GM19455 (cell line): ENCODE measurements around the gene ORC4.

Experiments
- ATAC-seq: cut with Tn5 transposase; IDR thresholded peaks from one replicate; pipeline ENCODE4 v1.9.1; 2021; ENCODE audit not compliant: unreplicated experiment

The ORC4 gene

DNA sequence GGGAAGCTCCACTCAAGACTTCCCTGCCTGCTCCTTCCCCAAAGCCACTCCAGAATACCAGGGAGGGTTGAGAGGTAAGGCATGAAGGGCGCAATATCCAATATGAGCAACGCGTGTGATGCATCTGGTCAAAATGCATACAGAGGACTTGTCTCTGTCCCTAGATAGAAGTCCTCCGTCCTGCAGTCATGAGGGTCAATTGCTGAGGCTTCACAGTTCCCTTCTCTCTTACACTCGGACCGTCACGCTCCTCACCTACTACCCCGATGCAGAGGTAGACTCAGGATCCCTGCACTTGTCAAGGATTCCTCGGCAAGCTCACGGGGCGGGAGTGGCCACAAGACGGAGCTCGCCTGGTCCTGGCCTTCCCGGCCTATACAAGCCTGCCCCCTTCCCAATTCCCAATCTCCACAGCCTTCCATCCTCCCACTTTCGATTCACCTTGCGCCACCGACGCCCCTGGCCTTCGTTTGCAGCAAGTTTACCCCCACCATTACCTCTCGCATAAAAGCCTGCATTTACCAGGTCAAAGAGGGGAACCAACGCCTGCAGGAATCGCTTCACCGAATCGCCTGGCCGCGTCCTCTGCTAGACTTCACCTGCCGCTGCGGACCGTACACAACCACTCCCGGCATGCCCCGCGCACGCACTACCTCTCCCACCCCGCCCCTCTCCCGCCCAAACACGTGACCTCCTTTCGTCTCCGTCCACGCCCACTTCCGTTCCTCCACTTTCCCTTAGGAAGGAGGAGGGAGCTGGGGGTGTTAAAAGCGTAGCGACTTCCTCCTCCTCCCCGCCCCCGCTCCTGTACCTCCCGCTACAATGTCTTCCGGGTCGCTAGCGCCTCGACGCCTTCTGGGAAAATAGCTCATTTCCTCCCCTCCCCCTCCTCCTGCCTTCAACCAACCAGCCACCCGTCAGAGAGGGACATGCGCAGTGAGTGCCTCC lies at the start of gene ORC4:
Gene ORC4, minus strand, starts transcription at position 627 of the 948 bp plus-strand sequence. CDS start 44,779 bp downstream, outside the sequence.
- ATAC-seq, result peak; percentile 74

DNA sequence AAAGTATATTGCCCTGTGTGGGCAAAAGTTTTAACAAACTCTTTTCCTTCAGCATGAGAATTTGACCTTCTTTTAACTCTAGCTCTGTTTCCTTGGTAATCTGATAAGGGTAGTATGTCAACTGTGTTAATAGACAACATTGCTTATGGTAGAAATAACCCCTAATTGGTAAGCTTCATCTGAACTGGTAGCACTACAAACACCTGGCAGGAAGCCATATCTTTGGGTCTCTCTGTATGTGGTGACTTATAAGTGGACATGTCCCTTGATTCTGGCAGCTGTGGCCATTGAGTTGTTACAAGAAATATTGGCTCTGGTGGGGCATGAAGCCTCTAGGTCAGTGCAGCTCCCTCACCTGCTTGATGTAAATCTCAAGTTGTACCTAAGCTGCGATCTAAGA lies 47.3 kb upstream of the ORC4 start:
- no peak for ATAC-seq

- no peak for ATAC-seq
Observed at GRCh38 chr2:148065936-148066335, 45.4 kb upstream of the ORC4 start.

DNA sequence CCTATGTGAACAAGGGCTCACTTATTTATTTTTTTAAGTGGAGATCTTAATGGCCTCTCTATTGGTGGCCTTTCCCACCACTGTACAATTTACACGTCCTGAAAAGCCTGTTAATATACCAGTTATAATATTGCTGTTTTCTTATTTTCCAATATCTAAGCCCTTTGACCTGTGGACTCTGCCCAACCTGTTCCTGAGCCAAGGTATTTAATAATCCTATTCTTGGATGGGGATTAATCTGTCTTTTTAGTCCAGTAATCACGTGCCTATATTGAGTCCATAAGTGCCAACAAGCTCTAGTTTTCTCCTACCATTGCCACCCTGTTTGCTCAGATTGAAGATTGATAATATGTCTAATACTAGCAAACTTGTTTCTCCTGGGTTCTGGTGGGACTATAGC lies 43.1 kb upstream of the ORC4 start:
- ATAC-seq, result no peak

DNA sequence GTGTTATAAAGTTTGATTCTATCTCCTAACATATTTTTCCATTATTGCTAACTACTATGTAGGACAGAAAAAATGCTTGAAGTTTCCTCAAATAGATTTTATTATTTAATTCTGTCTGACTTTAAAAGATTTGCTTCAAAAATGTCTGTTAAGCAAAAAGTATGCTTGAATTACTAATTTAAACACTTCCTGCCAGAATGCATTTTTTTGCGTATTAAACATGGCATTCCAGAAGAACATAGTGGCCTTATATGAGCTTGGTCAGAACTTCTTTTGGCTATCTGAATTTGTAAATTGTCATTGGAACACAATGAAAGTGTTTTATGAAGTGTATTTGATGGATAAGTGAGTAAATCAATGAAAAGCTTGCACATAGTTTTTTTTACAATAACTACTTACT lies 38.1 kb upstream of the ORC4 start:
- no peak for ATAC-seq

GRCh38 chr2:148052687-148053086 lies 32.1 kb upstream of the ORC4 start:
- ATAC-seq, result no peak

- ATAC-seq, result peak; percentile 4
Observed at GRCh38 chr2:148049284-148049683, 28.7 kb upstream of the ORC4 start.

- peak; percentile 56 for ATAC-seq
Observed at GRCh38 chr2:148048475-148049221, 28.1 kb upstream of the ORC4 start.

DNA sequence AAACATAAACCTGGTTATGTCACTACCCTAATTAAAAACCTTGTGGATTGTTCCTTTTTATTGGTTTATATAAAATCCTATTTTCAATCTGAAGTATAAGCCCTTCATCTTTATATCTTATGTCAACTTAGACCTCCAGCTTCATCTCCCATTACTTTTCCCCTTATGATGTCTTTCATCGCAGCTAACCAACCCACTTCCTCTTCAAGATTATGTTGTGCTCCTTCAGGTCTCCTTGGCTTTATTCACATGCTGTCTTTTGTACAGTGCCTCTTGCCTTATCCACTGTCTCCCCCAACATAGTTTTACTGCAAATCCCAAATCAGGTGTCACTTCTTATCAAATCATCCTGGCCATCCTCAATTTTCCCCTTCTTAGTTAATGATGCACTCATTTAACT lies 26.3 kb upstream of the ORC4 start:
- ATAC-seq, result no peak

DNA sequence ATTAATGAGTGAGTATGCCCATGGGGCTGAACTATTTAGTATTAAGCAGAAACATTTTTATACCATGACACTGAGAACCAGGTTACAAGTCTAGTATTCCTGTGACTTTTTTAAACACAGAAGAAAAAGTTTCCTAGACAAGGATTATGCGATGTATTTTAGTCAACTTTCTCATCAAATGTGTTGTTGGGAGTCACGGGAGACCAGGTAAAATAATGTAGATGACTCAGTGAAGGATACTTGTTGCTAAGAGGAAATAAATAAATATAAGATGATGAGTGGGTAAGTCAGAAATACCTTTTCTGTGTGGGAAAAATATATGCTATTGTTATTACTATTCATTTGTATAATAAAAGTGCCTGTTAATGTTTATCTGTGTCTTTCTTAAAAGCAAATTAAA lies 23.8 kb upstream of the ORC4 start:
- no peak for ATAC-seq

GRCh38 chr2:148042219-148042618 lies 21.7 kb upstream of the ORC4 start:
- peak; percentile 75 for ATAC-seq

GRCh38 chr2:148039783-148040182 lies 19.2 kb upstream of the ORC4 start:
- ATAC-seq, result no peak

DNA sequence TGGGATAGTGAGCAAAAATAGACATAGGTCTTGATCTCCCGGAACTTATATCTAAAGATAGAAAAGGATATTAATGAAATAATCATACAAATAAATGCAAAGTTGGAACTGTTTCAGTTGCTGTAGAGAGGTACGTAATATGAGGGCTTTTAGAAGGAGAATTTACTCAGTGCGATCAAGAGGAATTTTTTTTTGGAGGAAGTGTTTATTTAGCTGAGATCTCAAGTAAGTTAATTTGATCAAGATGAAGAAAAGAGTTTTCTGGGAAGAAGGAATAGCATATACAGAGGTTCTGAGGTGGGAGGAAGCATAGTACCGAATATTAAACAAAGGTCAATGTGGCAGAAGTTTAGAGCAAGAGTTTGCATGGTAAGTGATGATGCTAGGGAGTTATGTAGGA lies 11.7 kb upstream of the ORC4 start:
- no peak for ATAC-seq

DNA sequence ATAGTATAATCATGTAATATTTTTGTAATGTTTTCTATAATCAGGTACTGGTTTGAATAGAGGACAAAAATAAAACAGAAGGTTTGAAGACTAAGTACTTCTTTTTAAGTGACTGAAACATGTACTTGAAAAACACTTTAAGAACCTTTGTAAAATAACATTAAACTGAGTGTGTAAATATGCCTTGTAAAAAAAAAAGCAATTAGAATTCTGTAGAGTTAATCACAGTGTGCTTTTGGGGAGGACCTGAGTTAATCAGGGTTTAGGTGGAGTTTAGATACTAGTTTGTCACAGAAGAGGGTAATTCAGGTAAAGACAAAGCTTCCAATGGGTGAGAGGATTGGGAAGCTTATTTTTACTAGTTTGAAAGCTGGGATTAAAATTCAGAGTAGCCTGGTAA lies 10.6 kb upstream of the ORC4 start:
- ATAC-seq, result no peak

DNA sequence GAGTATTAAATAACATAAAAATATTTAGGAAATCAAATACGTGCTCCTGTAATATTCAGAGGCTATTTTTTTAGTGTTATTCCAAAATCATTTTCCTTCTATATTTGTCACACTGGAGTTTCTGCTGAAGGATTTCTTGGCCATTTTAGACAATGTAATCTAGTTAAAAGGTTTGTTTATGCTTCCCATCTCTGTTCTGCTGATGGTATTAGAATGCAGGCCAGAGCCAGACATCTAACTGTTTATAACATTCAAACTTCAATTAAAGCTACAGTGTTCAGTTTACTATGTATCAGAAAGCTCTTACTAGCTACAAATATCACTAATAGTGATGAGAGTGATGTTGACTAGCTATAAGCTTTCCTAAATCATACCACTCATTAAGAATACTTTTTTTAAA lies 8.2 kb upstream of the ORC4 start:
- no peak for ATAC-seq

GRCh38 chr2:148027822-148028221 lies 7.3 kb upstream of the ORC4 start:
- ATAC-seq, result no peak

DNA sequence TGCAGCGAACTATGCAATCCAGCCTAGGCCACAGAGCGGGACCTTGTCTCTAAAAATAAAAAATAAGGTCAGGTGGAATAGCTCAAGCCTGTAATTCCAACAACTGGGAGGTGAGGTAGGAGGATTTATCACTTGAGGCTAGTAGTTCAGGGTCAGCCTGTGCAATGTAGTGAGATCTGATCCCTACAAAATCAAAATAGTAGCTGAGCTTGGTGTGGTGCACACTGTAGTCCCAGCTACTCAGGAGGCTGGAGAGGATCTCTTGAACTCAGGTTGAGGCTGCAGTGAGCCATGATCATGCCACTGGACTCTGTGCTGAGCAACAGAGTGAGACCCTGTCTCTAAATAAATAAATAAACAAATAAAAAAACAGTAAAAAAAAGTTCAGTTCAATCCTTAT lies 6.0 kb upstream of the ORC4 start:
- ATAC-seq, result no peak

- ATAC-seq, result peak; percentile 34
Observed at GRCh38 chr2:148023861-148024260, 3.3 kb upstream of the ORC4 start.

DNA sequence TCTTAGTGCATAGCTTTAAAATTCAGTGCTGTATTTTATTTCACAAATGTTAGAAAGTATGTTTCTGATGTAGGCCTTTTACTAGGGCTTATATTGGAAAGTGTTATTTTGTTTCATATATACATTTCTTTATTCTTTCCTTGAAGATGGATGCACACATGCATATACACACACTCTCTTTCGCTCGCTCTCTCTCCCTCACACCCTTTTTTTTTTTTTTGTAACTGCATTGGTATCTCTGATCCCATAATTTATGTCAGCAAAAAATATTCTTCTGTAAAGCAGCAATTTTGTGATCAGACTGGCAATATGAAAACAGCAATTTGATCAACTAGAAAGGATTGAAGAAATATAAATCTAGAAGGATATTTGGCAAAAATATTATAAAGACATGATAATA lies 2.3 kb upstream of the ORC4 start:
- no peak for ATAC-seq

DNA sequence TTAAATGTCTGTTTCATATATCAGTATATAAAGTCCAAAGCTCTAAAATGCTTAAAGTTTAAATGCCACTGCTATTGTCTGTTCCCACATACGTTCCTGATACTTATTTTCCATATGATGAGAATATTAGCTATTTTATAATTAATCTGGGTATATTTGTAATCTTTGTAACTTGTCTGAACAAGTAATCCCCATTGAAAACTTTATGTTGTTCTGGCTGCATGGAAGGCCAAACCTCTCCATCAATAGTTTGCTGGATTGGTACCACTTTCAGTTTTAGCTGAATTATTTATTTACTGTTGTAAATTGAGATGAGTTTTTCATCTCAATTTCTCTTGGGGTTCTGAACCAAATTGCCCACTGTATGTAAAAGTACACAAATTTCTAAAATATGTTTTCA lies 1.8 kb upstream of the ORC4 start:
- ATAC-seq, result no peak

DNA sequence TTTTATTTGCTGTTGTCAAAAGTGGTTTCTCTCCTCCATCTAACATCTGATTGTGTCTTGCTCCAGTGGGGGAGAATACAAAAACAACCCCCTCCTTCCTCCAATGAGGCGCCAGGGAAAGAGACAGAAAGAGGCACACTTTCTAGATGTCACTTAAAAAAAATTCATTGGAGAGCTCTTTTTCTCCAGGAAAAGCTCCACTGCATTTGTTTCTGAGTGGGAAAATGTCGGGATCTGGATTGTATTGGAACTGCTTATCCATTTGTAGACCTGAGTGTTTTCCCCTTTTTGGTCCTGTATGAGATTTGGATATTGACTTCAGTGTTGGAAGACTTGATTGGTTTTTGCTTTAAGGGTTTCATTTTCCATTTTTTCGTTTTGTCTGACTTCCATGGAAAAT lies 1.3 kb upstream of the ORC4 start:
- no peak for ATAC-seq
